ENCODE measurements around the gene GPR84. TPM values are rescaled to one million over a fixed set of nuclear protein-coding genes. Genes with fewer than 3 reads are reported as not detected.

Gene GPR84
- polyA plus RNA-seq, 3 donors: 0.16 to 0.24 (median 0.19) TPM

DNA sequence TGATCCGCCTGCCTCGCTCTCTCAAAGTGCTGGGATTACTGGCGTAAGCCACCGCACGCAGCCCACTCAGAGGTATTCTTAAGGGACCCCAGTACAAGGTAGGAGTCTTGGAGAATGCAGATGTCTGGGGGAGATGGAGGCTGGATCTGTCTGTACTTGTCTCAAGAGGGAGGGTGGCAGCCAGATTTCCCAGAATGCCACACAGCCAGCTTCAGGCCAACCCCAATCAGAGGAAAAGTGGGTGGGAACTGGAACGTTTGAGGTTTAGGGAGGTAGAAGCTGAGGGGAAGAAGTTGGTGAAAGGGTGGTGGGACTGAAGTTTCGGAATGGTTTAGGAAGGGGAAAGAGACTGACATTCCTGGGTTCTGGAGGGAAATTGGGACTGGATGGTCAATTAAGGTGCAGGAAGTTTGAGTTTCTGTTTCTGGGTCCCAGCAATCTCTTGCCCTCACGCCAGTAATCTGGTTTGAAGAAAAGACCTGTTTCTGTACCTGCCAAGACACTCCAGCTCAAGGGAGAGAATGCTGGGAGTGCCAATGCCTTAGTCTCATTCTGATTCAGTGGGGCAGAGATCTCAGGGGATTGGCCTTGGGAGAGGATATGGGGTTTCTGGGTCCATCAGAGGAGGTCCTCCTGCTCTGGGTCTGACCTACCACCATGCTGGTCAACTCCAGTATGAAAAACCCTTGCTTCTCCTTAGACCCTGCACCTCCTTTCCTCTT, 28.4 kb upstream of the GPR84 start:
- DNase-seq: no peak

DNA sequence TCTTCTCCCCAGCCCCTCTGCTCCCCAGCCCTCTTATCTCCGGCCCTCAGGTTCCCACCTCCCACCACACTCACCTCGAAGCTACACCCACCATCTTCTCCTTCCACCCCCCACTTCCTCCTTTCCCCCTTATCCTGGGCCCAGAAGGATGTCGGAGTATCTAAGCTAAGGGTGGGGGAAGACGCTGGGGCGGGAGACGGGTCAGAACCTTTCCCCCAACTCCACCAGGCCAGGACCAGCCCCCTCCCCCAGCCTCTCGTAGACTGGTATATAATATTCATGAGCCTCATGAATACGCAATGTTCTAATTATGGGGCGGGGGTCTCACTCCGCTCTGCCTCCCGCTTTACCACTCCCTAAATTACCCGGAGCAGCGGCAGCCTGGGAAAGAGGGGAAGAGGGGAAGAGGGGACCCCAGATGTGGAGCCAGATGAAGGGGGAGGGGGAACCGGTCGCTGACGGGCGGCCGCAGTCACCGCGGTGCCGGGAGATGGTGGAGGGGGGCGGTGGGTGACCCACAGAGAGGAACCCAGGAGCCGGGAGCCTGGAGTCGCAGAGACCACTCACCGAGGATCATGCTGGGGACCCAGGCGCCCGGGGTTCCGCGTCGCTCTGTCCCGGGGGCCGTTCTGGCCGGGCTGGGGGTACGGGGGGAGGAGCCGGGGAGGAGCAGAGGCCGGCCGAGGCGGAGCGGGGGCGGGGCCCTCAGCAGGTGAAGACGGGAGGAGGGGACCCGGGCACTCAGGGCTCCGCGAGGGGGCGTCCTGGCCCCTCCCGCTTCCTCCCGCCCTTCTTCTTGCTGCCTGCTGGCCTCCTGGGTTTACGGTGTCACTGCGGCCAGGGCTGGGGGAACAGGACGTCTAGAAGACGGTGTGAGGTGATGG, 26.6 kb upstream of the GPR84 start:
- DNase-seq: no peak

- DNase-seq: no peak
Measured at GRCh38 chr12:54390176-54390667, 25.9 kb upstream of the GPR84 start.

DNA sequence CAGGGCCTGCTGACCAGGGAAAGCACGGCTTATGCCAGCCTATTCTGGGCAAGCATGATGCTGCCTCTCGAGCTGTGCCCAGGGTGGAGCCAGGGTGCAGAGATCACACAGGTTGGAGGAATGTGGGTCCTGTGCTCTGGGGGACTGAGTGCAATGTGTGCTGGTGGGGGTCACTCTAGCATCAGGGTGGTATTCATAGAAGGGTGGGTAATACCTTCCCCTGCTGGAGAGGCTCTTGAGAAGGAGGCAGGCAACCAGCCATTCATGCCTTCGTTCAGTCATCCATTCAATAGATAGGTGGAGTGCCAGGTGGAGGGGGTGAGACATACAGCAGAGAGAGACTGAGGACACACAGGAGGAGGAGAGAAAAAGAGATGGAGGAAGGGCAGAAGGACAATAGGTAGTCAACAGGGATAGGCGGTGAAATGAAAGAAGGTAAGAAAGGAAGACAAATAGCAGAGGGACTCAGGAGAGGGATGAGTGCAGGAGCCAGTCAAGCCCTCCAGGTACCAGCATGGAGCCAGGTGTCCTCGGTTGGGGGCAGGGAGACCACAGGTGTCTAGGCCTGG, 25.4 kb upstream of the GPR84 start:
- DNase-seq: no peak

DNA sequence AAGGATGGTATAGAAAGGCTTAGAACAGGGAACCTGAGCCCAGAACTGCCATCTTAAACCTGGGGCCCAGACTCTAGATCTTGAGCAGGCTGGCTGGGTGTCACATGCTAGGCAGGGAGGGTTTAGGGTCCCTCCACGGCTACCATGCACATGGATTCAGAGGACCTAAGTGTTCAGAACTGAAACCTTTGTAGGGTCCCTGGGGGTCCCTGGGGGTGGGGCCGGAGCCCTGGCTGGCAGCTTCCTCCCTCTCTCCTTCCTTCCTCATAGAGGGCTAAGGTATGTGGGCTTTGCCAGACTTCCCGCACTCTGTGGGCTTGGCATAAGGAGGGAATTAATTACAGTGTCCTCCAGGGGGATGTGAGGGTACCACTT, 24.8 kb upstream of the GPR84 start:
- DNase-seq: no peak

DNA sequence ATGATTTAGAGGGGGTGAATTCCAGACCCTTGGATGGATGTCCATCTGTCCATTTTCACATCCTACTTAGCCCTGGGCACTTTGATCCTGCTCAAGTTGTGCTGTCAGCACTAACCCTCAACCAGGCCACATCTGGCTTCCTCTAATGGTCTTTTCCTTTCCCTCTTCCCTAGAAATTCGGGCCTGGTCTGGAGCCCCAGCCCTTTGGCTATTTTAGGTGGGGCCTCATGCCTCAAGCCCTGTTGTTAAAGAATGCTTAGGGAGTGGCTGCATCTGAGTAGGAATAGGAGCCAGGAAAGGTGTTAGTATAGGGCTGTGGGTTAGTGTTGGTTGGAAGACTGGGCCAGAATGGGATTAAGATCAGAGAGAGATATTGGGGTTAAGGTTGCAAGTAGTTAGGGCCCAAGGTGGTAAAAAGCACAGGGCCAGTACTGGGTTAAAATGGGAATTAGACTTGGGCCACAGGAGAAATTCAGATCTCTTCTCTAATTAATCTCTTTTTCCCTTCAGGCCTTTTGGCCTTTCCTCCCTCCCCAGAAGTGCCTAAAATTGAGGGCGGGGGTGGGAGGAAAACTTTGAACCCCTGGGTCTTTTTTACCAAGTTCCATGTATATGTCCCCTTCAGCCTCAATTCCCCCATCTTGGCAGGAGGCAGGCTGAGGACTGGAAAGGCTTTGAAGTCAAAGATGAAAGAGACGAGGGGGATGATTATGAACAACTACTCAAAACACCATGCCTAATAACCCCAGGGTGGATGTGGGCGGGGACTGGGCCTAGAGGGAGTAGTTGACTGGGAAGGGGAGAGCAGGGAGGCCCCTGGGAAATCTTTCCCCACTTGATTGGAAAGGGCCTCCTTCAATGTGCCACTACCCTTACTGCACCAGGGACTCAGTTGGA, 24.2 kb upstream of the GPR84 start:
- DNase-seq: no peak

DNA sequence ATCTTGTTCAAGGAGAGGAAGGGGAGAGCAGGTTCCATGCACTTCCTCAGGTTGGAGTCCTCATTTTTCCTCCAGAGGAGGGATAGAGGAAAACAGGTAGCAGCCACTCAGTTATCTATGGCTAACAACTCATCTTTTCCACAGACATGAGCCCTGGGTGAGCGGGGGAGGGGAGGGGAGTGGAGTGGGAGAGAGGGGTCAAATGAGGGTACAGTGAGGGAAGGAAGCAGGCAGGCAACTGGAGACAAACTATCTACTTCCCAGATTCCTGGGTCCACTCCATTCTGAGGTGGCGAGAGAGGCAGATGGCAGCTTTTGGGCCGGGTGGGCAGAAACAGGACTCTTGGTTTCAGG, 22.8 kb upstream of the GPR84 start:
- DNase-seq: no peak

DNA sequence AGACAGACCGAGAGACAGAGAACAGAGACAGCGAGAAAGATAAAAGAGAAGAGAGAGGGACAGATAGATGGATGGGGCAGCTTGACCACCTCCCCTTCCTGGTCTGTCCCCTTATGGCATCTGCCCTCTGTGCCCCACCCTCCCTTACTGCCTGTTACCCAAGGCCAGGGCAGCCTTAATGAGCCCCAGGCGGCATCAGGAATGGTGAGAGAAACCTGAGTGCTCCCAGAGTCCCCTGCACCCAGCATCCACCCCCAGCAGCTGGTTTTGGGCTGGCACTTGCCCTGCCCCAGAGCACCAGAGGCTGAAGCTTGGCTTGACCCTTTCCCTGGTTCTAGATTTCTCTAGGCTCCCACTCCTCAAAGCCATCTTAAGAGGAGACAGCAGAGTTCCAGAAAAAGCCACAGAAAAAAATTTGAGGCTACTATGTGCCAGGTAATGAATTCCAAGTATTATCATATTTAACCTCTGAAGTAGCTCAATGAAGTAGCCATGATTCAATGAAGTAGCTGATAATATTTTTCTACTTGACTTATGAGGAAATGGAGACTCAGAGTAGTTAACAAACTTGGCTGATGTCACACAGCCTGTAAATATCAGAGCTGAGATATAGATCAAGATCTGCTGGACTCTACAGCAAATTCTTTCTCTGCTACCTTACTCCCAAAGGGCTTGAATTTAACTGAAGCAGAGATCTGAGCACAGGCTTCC, 22.3 kb upstream of the GPR84 start:
- no peak for DNase-seq

GRCh38 chr12:54385251-54385914, 21.1 kb upstream of the GPR84 start:
- DNase-seq: no peak

- no peak for DNase-seq
Measured at GRCh38 chr12:54384591-54385041, 20.3 kb upstream of the GPR84 start, which contains the start of gene ZNF385A. TSS of gene ZNF385A (minus strand) at chr12:54384733. CDS start at chr12:54384514, 219 bp downstream.

GRCh38 chr12:54383041-54383609, 18.8 kb upstream of the GPR84 start:
- no peak for DNase-seq

DNA sequence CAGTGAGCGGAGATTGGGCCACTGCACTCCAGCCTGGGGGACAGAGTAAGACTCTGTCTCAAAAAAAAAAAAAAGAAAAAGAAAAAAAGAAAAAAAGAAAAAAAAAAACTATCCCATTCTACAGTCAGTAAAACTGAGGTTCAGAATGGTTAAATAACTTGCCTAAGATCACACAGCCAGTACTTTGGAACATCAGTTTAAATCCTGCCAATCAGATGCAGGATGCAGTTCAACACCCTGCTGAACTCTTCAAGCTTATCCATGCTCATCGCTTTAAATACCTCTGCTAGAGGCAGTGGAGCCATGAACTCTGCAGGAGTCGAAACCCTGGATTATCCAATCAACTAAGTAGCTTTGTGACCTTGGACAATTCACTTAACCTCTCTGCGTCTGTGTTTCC, 16.9 kb upstream of the GPR84 start:
- no peak for DNase-seq

DNA sequence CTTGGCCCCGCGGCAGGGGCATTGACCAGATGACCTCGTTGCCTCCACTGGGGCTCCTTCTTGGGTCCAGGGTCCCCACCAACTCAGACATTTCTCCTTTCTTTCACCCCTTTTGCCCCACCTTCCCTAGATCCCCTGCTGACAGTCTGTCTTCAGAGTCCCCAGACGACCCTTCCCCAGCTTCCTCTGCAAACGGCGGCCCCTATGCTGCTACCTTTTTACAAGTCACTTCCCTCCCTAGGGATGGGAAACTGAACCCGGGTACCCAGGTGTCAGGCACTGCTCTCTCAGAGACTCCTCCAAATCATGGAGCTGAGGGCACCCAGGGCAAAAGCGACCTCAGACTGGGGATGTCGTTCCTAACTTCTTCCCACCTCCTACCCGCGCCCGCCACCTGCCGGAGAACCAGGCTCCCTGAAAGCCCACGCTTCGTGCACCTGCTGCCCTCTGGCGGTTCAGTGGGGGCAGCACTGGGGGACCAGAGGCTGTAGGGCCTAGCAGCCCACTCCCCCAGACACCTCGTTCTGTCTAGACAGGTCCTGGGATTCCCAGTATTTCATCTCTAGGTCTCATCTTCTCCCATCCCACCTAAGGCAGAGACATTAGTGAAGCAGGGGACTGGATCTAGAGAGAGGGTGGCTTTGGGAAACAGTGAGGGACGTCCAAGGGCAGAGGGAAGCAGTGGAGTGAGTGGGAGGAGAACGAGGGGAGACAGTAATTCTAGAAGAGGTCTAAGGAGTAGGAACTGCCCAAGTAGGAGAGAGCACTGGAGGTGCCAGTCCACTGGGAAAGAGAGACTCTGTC, 15.3 kb upstream of the GPR84 start:
- peak; percentile 89 for DNase-seq

GRCh38 chr12:54378796-54379397, 14.6 kb upstream of the GPR84 start:
- no peak for DNase-seq

- DNase-seq: no peak
Measured at GRCh38 chr12:54377797-54378515, 13.7 kb upstream of the GPR84 start.

DNA sequence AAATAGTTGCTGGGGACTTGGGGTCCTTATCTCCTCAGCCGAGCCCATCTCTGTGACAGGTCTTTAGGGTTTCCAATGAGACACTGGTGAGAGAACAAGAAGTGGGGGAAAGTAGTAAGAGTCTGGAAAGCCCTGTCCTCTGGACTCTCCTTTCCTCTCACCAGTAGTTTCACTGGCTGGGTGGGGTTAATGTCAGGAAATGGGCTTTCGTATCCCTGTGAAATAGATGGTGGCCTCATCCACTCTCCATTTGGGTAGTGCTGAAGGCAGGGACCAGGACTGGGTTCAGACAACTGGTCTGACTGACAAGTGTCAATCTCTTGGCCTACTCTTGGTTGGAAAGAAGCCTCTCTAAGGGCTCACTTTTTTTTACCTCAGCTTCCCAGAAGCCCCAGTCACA, 12.7 kb upstream of the GPR84 start:
- no peak for DNase-seq

GRCh38 chr12:54376596-54376995, 12.3 kb upstream of the GPR84 start:
- DNase-seq: no peak

GRCh38 chr12:54375259-54375579, 10.9 kb upstream of the GPR84 start:
- DNase-seq: no peak
